Fibroblast of mammary gland (primary cell): Measurements from ENCODE around the gene RASAL3.

ENCODE experiments used
- DNase-seq: peaks from one replicate; pipeline ENCODE4 v3.0.0-alpha.2; 2010; ENCODE audit warnings: low read depth
- H3K4me3 ChIP-seq: 2 replicates; pipeline ENCODE4 v1.5.1; 2011; ENCODE audit warnings: low read depth, mild to moderate bottlenecking, low read length, moderate library complexity; ENCODE audit not compliant: control insufficient read depth
- CTCF ChIP-seq: conservative IDR thresholded peaks from 2 replicates; pipeline ENCODE4 v1.5.1; 2011; ENCODE audit warnings: low read depth, low read length, inconsistent platforms; ENCODE audit not compliant: control insufficient read depth, insufficient read depth

RASAL3 gene

GRCh38 chr19:15502264-15502663 lies 37.9 kb upstream of the RASAL3 start:
- H3K4me3 ChIP-seq, result no peak overlapping the region
- TF ChIP-seq CTCF, result no peak
- DNase-seq, result no peak

- no peak for TF ChIP-seq CTCF
- no peak for DNase-seq
- no peak overlapping the region for H3K4me3 ChIP-seq
These were observed 37.3 kb upstream of the RASAL3 start for GRCh38 chr19:15501596-15501995.

GRCh38 chr19:15498910-15499309 lies 34.6 kb upstream of the RASAL3 start:
- DNase-seq, result no peak
- TF ChIP-seq CTCF, result no peak
- no peak overlapping the region for H3K4me3 ChIP-seq

- no peak for DNase-seq
- TF ChIP-seq CTCF, result no peak
- no peak overlapping the region for H3K4me3 ChIP-seq
These were observed 34.0 kb upstream of the RASAL3 start for GRCh38 chr19:15498156-15498858.

- no peak for DNase-seq
- no peak overlapping the region for H3K4me3 ChIP-seq
- TF ChIP-seq CTCF, result no peak
These were observed 30.8 kb upstream of the RASAL3 start for GRCh38 chr19:15495151-15495550.

- no peak for TF ChIP-seq CTCF
- no peak for DNase-seq
These were observed 24.3 kb upstream of the RASAL3 start for GRCh38 chr19:15488489-15489226.

More at GRCh38 chr19:15488489-15489226, 24.3 kb upstream of the RASAL3 start:
- no peak overlapping the region for H3K4me3 ChIP-seq
